Lung (tissue), 16 donors: Measurements from ENCODE around the gene KCNK2. TPM values are rescaled to one million over a fixed set of nuclear protein-coding genes. Genes with fewer than 3 reads are reported as not detected.

ENCODE experiments used
- ATAC-seq: fragments of 200-7000 bp; cut with Tn5 transposase; one replicate; pipeline ENCODE4 v1.9.1; 2020; ENCODE audit warnings: moderate number of reproducible peaks; ENCODE audit not compliant: insufficient read depth, low FRiP score
- DNase-seq, 3 donors: peaks; one replicate each; pipeline ENCODE4 v3.0.0-alpha.2; 2013 to 2017
- H3K27ac ChIP-seq, 2 donors: one replicate each; pipeline ENCODE4 v1.5.1; 2013; ENCODE audit warnings: mild to moderate bottlenecking in 2 of 2, moderate library complexity in 2 of 2, control low read depth in 1 of 2, inconsistent platforms in 1 of 2, low read depth in 1 of 2, low read length in 1 of 2
- H3K27me3 ChIP-seq, 3 donors: one replicate each; pipeline ENCODE4 v1.5.1; 2013; ENCODE audit warnings: low read length in 2 of 3; ENCODE audit not compliant: control insufficient read depth in 3 of 3, insufficient read depth in 3 of 3
- H3K36me3 ChIP-seq, 4 donors: one replicate each; pipeline ENCODE4 v1.5.1; 2013; ENCODE audit warnings: low read length in 4 of 4, mild to moderate bottlenecking in 1 of 4, moderate library complexity in 1 of 4; ENCODE audit not compliant: control insufficient read depth in 4 of 4, insufficient read depth in 4 of 4
- H3K4me1 ChIP-seq, 5 donors: one replicate each; pipeline ENCODE4 v1.5.1; 2013; ENCODE audit warnings: low read length in 5 of 5, mild to moderate bottlenecking in 2 of 5, moderate library complexity in 1 of 5; ENCODE audit not compliant: control insufficient read depth in 5 of 5, insufficient read depth in 5 of 5
- H3K4me3 ChIP-seq: one replicate; pipeline ENCODE4 v1.5.1; 2013; ENCODE audit warnings: mild to moderate bottlenecking, control low read depth, moderate library complexity
- H3K9ac ChIP-seq, 2 donors: one replicate each; pipeline ENCODE4 v1.5.1; 2013; ENCODE audit warnings: low read length in 2 of 2, control low read depth in 1 of 2; ENCODE audit not compliant: insufficient read depth in 1 of 2
- H3K9me3 ChIP-seq, 4 donors: one replicate each; pipeline ENCODE4 v1.5.1; 2013; ENCODE audit warnings: low read length in 3 of 4, mild to moderate bottlenecking in 1 of 4, moderate library complexity in 1 of 4; ENCODE audit not compliant: control insufficient read depth in 4 of 4, insufficient read depth in 3 of 4
- CTCF ChIP-seq: IDR thresholded peaks from 2 replicates; pipeline ENCODE4 v1.5.1; 2012; ENCODE audit warnings: mild to moderate bottlenecking; ENCODE audit errors: control extremely low read depth, extremely low read depth
- WGBS, 2 donors: extraction: QIAGEN DNeasy Blood & Tissue Kit; methylation state at CpG; one replicate each; pipeline ENCODE4 v1.1.7; 2013; 5-methylcytosine and 5-hydroxymethylcytosine counted together
- long read RNA-seq, 5 donors: transcript quantifications; one replicate each; lab custom pipeline, GENCODE V29; 2026
- polyA plus RNA-seq, 2 donors: library from polyadenylated mRNA; stranded (reverse); fragments of 200-250 nt; gene quantifications; one replicate each; pipeline ENCODE4 v1.2.1, GENCODE V29; 2013
- total RNA-seq, 2 donors: library from RNA; depleted of rRNA in 1 of 2; stranded (reverse); fragments of >200 nt in 1 of 2; gene quantifications; one replicate each; pipeline ENCODE4 v1.2.1, GENCODE V29; 2014 to 2021
- donor health status: control.
- donor health status: control.
- donor health status: Bipolar disorder and iron deficiency.
- donor health status: healthy.
- donor health status: DM: yes; HTN: yes; CAD: no.

The KCNK2 gene
- total RNA-seq: under 1 TPM; 0.28 to 0.71 TPM
- under 1 TPM; 0.05 to 0.08 TPM for polyA plus RNA-seq
- long read RNA-seq, donor 1: 0 reads
- long read RNA-seq, donor 2: 0 reads
- long read RNA-seq, donor 3: 0 reads
- long read RNA-seq, donor 4: 0 reads
- long read RNA-seq, donor 5: 0 reads

- peaks cover 0 to 62% (median 48%) of the 10 kb centered on the region in 3 donors for H3K27me3 ChIP-seq
- peaks cover 0 to 3% (median 0%) of the 10 kb centered on the region in 4 donors for H3K9me3 ChIP-seq
- H3K4me1 ChIP-seq: peaks cover 0 to 9% (median 4%) of the 10 kb centered on the region in 5 donors
- H3K27ac ChIP-seq: no peak within 1 kb of the TSS
- WGBS, 2 donors: 1% methylated on average over 43 to 85 of the region's 85 CpGs
- no peak within 1 kb of the TSS for H3K4me3 ChIP-seq
- no peak within 1 kb of the TSS for H3K9ac ChIP-seq
- H3K36me3 ChIP-seq: no peaks in the 10 kb centered on the region
- ATAC-seq (no peak), DNase-seq (peak; percentile 31 to 48 (median 33))
- no peak for TF ChIP-seq CTCF
Observed at GRCh38 chr1:215082532-215083382, at the start of gene KCNK2. Gene KCNK2 (plus strand): TSS chr1:215082737. CDS start chr1:215083386, 649 bp downstream.

- no peaks in the 10 kb centered on the region for H3K9me3 ChIP-seq
- no peak for TF ChIP-seq CTCF
- no peak overlapping the region for H3K4me3 ChIP-seq
- H3K4me1 ChIP-seq: no peaks in the 10 kb centered on the region
- H3K27ac ChIP-seq: no peak overlapping the region
- DNase-seq: no peak
- no peak overlapping the region for H3K9ac ChIP-seq
- no peaks in the 10 kb centered on the region for H3K27me3 ChIP-seq
- ATAC-seq: no peak
- WGBS, 2 donors: 79 to 85% methylated on average over 1 of the region's 1 CpG
- H3K36me3 ChIP-seq: no peaks in the 10 kb centered on the region
Observed at GRCh38 chr1:215032911-215033526, 49.5 kb upstream of the KCNK2 start.

- 69 to 76% methylated on average over 2 of the region's 2 CpGs for WGBS, 2 donors
Observed at GRCh38 chr1:215040190-215040589, 42.3 kb upstream of the KCNK2 start.

More at GRCh38 chr1:215040190-215040589, 42.3 kb upstream of the KCNK2 start:
- Histone ChIP-seq H3K4me3 (no peak overlapping the region), H3K36me3 (no peaks in the 10 kb centered on the region), H3K27me3 (no peaks in the 10 kb centered on the region), H3K9me3 (peaks cover 0 to 9% (median under 1%) of the 10 kb centered on the region in 4 donors), H3K4me1 (no peaks in the 10 kb centered on the region), H3K27ac (no peak overlapping the region), H3K9ac (no peak overlapping the region)
- ATAC-seq (no peak), DNase-seq (no peak)
- no peak for TF ChIP-seq CTCF
